MCF 10A (cell line): ENCODE data around the gene MINDY3. TPM values are rescaled to one million over a fixed set of nuclear protein-coding genes. Genes with fewer than 3 reads are reported as not detected.
"Not testable (repeated sequence)": the region's sequence is repeated elsewhere in the genome, so short reads cannot be mapped to it uniquely, and the experiment has no call there.

Experiments used
- BruUV-seq: library from RNA; stranded (reverse); fragments of 400-500 nt; replicated peaks from 2 replicates; lab custom pipeline; 2021; lab: Mats Ljungman, UMichigan
- CTCF ChIA-PET: fragments of 300-600 bp; sonication (Branson Sonifier 250); formaldehyde crosslinking; extraction: SDS; loops from one replicate; lab custom pipeline; 2021; ENCODE audit warnings: antibody characterized with exemption, inconsistent platforms; lab: Yijun Ruan, JAX
- POLR2A ChIA-PET: fragments of 300-600, 350-650 bp; sonication (Branson Sonifier 250); formaldehyde crosslinking; extraction: SDS; loops from one replicate; lab custom pipeline; 2020; ENCODE audit warnings: antibody characterized with exemption, inconsistent platforms; lab: Yijun Ruan, JAX
- DNase-seq: peaks from one replicate; pipeline ENCODE4 v3.0.0-alpha.2; 2018; ENCODE audit not compliant: unreplicated experiment
- H3K27ac Mint-ChIP-seq: one replicate; pipeline ENCODE4 v1.8.0; 2022; ENCODE audit warnings: mild to moderate bottlenecking, low read depth, mixed read lengths; ENCODE audit not compliant: unreplicated experiment
- H3K27me3 Mint-ChIP-seq: one replicate; pipeline ENCODE4 v1.8.0; 2022; ENCODE audit warnings: mixed read lengths; ENCODE audit not compliant: insufficient read depth, unreplicated experiment
- H3K36me3 Mint-ChIP-seq: one replicate; pipeline ENCODE4 v1.8.0; 2022; ENCODE audit warnings: mild to moderate bottlenecking, moderate library complexity, mixed read lengths; ENCODE audit not compliant: insufficient read depth, unreplicated experiment
- H3K4me1 Mint-ChIP-seq: one replicate; pipeline ENCODE4 v1.8.0; 2022; ENCODE audit warnings: mixed read lengths; ENCODE audit not compliant: insufficient read depth, unreplicated experiment
- H3K4me3 Mint-ChIP-seq: one replicate; pipeline ENCODE4 v1.8.0; 2022; ENCODE audit warnings: mild to moderate bottlenecking, moderate library complexity, mixed read lengths; ENCODE audit not compliant: unreplicated experiment
- H3K9me3 Mint-ChIP-seq: one replicate; pipeline ENCODE4 v1.8.0; 2022; ENCODE audit warnings: mixed read lengths; ENCODE audit not compliant: unreplicated experiment
- intact Hi-C: fragments of 100-400 bp; cut with micrococcal nuclease; formaldehyde crosslinking; loops from 2 replicates; pipeline ENCODE4 v1.14.1; 2022
- total RNA-seq: library from RNA; stranded (reverse); gene quantifications from 2 replicates; pipeline ENCODE4 v1.2.3, GENCODE V29; 2022
- TF ChIP-seq, protein P1 (sequence below): fragments of 200-600 bp; IDR thresholded peaks from one replicate; pipeline ENCODE4 v1.8.0; 2022; ENCODE audit warnings: antibody characterized with exemption, mild to moderate bottlenecking; ENCODE audit not compliant: unreplicated experiment

MINDY3 gene
- total RNA-seq, 1 experiment from 2014 or later: 28.8 TPM

DNA sequence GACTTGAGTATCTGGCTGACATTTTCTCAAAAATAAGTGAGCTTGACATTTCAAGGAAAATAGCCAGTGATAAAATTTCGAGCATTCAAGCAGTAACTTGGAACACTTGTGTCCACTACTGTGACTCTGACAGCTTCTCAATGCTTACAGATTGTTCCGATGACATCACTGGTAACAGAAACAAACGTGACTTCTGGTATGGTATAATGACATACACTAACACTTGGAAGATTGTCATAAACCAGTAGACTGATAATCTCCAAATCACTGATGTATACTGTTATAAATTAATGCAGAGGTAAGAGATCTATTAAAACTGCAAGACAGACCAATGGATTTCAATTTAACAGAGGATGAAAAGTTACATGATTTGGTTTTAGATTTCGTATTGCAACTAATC lies 6.5 kb downstream of the MINDY3 start:
- intact Hi-C loops: loop anchor here (5.0 kb wide), 1 partner anchor 524 kb away; no protein-coding TSS in a partner anchor
- H3K36me3 Mint-ChIP-seq: peaks cover 12% of the 10 kb centered on the region
- TF ChIP-seq, protein P1, sequence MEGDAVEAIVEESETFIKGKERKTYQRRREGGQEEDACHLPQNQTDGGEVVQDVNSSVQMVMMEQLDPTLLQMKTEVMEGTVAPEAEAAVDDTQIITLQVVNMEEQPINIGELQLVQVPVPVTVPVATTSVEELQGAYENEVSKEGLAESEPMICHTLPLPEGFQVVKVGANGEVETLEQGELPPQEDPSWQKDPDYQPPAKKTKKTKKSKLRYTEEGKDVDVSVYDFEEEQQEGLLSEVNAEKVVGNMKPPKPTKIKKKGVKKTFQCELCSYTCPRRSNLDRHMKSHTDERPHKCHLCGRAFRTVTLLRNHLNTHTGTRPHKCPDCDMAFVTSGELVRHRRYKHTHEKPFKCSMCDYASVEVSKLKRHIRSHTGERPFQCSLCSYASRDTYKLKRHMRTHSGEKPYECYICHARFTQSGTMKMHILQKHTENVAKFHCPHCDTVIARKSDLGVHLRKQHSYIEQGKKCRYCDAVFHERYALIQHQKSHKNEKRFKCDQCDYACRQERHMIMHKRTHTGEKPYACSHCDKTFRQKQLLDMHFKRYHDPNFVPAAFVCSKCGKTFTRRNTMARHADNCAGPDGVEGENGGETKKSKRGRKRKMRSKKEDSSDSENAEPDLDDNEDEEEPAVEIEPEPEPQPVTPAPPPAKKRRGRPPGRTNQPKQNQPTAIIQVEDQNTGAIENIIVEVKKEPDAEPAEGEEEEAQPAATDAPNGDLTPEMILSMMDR: no peak
- no peak for DNase-seq
- POLR2A ChIA-PET: no interaction called here
- peaks cover 17% of the 10 kb centered on the region for H3K4me1 Mint-ChIP-seq
- CTCF ChIA-PET: interaction anchor here (0.6 to 1.0 kb wide), 3 partner anchors 16 to 714 kb away, joined by 3 to 5 read pairs (median 3); no protein-coding TSS in a partner anchor
- BruUV-seq: no TSS peak
- H3K4me3 Mint-ChIP-seq: no peak overlapping the region
- H3K27me3 Mint-ChIP-seq: no peaks in the 10 kb centered on the region
- H3K9me3 Mint-ChIP-seq: peaks cover 16% of the 10 kb centered on the region
- H3K27ac Mint-ChIP-seq: no peak overlapping the region

- POLR2A ChIA-PET: no interaction called here
- H3K27ac Mint-ChIP-seq: no peak overlapping the region
These were observed 8.2 kb downstream of the MINDY3 start for GRCh38 chr10:15852111-15852557.

GRCh38 chr10:15850337-15850978 lies 9.8 kb downstream of the MINDY3 start:
- H3K4me3 Mint-ChIP-seq, H3K4me1 Mint-ChIP-seq, CTCF ChIA-PET, H3K36me3 Mint-ChIP-seq, BruUV-seq, DNase-seq, H3K27me3 Mint-ChIP-seq, POLR2A ChIA-PET: not testable (repeated sequence)
- Mint-ChIP-seq H3K27ac (peak overlapping the region; percentile 67), H3K9me3 (peaks cover 16% of the 10 kb centered on the region)
- intact Hi-C loops: loop anchor here (5.0 kb wide), 1 partner anchor 527 kb away; no protein-coding TSS in a partner anchor

More at GRCh38 chr10:15852111-15852557, 8.2 kb downstream of the MINDY3 start:
- no TSS peak for BruUV-seq
- no peak for DNase-seq
- peaks cover 16% of the 10 kb centered on the region for H3K9me3 Mint-ChIP-seq
- H3K4me3 Mint-ChIP-seq: no peak overlapping the region
- peaks cover 10% of the 10 kb centered on the region for H3K36me3 Mint-ChIP-seq
- CTCF ChIA-PET: no interaction called here
- peaks cover 10% of the 10 kb centered on the region for H3K4me1 Mint-ChIP-seq
- intact Hi-C loops: loop anchor here (5.0 kb wide), 1 partner anchor 525 kb away; no protein-coding TSS in a partner anchor
- H3K27me3 Mint-ChIP-seq: no peaks in the 10 kb centered on the region
- TF ChIP-seq, protein P1: no peak

GRCh38 chr10:15849316-15849715 lies 11.0 kb downstream of the MINDY3 start:
- DNase-seq: no peak
- Mint-ChIP-seq H3K27me3 (no peaks in the 10 kb centered on the region), H3K9me3 (peaks cover 16% of the 10 kb centered on the region), H3K36me3 (peaks cover 6% of the 10 kb centered on the region), H3K4me3 (no peak overlapping the region), H3K4me1 (no peaks in the 10 kb centered on the region), H3K27ac (no peak overlapping the region)
- ChIA-PET POLR2A (interaction anchor here (1.4 kb wide), 1 partner anchor 10 kb away, joined by 5 read pairs; no protein-coding TSS in a partner anchor), CTCF (interaction anchor here (0.6 kb wide), 1 partner anchor 424 kb away, joined by 3 read pairs; no protein-coding TSS in a partner anchor)
- intact Hi-C loops: no loop called here
- no TSS peak for BruUV-seq
- TF ChIP-seq, protein P1: no peak
